Left renal cortex interstitium (tissue), 4 donors: Measurements from ENCODE around the gene PGLYRP4. TPM values are rescaled to one million over a fixed set of nuclear protein-coding genes. Genes with fewer than 3 reads are reported as not detected.

Experiments
- DNase-seq, 4 donors: peaks; one replicate each; pipeline ENCODE4 v3.0.0-alpha.2; 2013; ENCODE audit warnings: low read depth in 4 of 4, low spot score in 2 of 4, missing footprints in 1 of 4
- polyA plus RNA-seq, 4 donors: library from polyadenylated mRNA; unstranded; fragments of 120-200 nt; gene quantifications; one replicate each; pipeline ENCODE4 v1.2.1, GENCODE V29; 2013; ENCODE audit not compliant: insufficient read length in 4 of 4

PGLYRP4 gene
- polyA plus RNA-seq, 4 donors, result not detected

DNA sequence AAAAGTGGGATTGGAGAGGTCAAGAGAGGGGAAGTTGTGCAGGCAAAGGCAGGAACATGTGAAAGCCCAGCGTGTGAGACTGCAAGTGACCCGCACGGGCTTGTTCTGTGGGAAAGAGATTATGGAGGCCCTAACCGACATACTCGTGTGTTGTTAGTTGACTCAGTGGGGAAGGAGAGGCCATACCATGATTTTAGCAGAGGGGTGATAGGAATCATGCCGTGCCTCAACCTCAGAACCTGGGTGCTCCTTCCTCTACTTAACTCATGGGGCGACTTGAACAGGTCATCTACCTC, 55.2 kb downstream of the PGLYRP4 start:
- no peak for DNase-seq

DNA sequence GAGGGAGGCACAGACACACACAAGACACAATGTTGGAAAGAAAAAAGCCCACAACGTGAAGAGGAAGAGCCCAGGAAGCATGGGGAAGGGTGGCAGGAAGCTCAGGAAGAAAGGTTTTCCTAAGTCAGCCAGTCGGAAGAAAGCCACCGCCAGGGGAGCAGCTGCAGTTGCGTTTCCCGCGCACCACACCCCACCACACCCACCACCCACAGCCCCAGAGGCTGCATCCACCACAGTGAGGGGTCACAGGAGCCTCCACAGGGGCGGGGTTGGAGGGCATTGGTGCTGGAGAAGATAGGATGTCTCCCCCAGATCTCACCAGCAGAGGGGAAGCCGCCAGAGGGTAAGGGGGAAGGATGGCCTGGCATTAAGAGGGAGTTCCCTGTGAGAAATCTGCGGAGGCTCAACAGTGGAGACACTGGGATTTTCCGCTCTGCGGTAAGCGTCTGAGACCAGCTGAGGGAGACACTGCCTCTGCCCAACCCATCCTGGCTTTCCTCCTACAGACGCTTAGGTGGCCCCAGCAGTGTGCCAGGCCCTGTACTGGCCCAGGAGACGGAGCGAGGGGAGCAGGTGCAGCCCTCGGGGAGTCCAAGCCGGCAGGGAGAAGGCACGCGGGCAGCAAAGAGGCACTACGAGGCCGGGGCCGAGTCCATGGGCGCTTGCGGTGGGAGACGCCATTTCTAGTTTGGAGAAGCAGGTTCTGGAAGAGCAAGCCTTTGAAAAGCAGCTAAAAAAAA, 55.7 kb downstream of the PGLYRP4 start:
- no peak for DNase-seq

DNA sequence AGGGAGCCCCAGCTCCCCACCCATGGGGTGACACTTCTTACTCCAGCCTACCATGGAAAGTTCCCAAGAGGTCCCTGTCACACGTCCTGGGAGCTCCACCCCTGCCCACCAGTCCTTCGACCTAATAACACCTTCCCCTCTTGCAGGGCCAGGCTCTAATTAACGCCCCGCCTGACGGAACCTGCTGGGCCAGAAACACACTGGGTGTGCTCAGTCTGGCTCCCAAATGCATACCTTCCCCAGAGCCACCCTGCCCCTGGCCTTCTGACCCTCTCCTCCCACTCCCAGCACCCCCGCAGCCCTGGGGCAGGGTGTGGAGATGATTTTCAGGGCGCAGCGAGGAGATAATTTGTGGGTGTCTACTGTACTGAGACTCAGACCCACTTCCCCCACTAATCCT, 56.5 kb downstream of the PGLYRP4 start:
- no peak for DNase-seq

DNA sequence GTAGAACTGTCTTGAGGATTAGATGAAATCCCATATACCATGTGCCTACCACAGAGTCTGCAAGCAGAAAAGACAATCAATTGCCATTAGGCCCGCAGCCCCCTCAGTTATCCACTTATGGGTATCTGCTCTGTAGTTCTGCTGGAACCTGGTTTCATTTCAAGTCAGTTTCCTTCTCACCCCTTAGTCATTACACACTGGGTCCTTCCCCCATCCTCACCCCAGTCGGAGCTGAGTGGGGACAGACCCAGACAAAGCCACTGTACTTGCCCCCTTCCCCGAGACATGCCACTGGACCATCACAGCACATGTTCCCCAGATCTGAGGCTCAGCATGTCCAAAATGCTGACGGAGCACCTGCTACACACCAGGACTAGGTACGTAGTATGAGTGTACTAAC, 57.1 kb downstream of the PGLYRP4 start:
- no peak for DNase-seq

DNA sequence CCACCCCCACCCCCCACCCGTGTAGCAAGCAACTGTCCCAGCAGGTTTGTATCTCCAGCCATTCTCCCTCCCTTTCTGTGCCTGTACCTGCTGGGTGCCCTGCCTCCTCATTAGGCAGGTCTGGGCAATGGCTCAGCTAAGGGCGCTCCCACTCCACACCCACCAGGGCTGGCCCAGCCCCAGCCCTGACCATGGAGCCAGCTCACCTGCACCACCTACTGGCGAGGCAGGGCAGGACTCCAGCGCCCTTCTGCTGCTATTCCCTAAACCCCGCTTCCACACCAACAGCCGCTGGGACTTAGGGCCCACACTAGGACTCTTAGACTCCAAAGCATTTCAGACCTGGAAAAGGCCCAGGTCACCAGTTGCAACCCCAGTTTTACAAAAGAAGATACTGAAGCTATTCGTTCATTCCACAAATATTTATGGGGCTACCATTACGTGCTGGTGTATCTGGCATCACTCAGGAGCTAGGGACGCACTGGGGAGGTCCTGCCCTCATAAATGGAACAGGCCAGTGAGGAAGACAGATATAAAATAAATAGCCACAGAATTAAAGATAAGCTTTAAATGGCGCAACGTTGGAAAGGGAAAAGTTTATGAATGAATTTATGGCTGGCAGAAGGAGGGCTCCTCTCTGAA, 59.9 kb downstream of the PGLYRP4 start:
- DNase-seq, result no peak

Other genes starting within 250 kb of the PGLYRP4 start
- not detected for gene SPRR2F, start 235.3 kb downstream of the PGLYRP4 start, polyA plus RNA-seq
- gene SPRR2G, start 198.0 kb downstream of the PGLYRP4 start, polyA plus RNA-seq, result not detected
- not detected for gene LELP1, start 145.4 kb downstream of the PGLYRP4 start, polyA plus RNA-seq
- not detected for gene PRR9, start 131.3 kb downstream of the PGLYRP4 start, polyA plus RNA-seq
- not detected for gene LORICRIN, start 89.2 kb downstream of the PGLYRP4 start, polyA plus RNA-seq
- not detected for gene PGLYRP3, start 35.9 kb downstream of the PGLYRP4 start, polyA plus RNA-seq
- 10 to 100 TPM in 3 of 4 donors, 1 to 10 TPM in 1; 7.7 to 25.8 (median 17.0) TPM for gene S100A9, start 9.0 kb upstream of the PGLYRP4 start, polyA plus RNA-seq
- gene S100A12, start 26.8 kb upstream of the PGLYRP4 start, polyA plus RNA-seq, result 1 to 10 TPM in 3 of 4 donors, under 1 TPM in 1; 0.35 to 3.9 (median 2.1) TPM
- gene S100A8, start 42.2 kb upstream of the PGLYRP4 start, polyA plus RNA-seq, result 10 to 100 TPM in 3 of 4 donors, 1 to 10 TPM in 1; 4.4 to 15.1 (median 12.9) TPM
- not detected for gene S100A7A, start 67.7 kb upstream of the PGLYRP4 start, polyA plus RNA-seq
- under 1 TPM in 3 of 4 donors, not detected in 1; 0.32 to 0.87 (median 0.55) TPM for gene S100A7, start 111.8 kb upstream of the PGLYRP4 start, polyA plus RNA-seq
- 100 to 1,000 TPM; 184 to 308 (median 260) TPM for gene S100A6, start 187.2 kb upstream of the PGLYRP4 start, polyA plus RNA-seq
- 1 to 10 TPM in 2 of 4 donors, under 1 TPM in 2; 0.76 to 1.3 (median 1.1) TPM for gene S100A5, start 192.1 kb upstream of the PGLYRP4 start, polyA plus RNA-seq
- gene S100A4, start 197.0 kb upstream of the PGLYRP4 start, polyA plus RNA-seq, result 10 to 100 TPM; 32.3 to 55.5 (median 47.8) TPM
- under 1 TPM in 3 of 4 donors, not detected in 1; 0.46 to 0.52 (median 0.47) TPM for gene S100A3, start 200.4 kb upstream of the PGLYRP4 start, polyA plus RNA-seq
- 1 to 10 TPM; 6.0 to 9.8 (median 8.9) TPM for gene S100A2, start 217.0 kb upstream of the PGLYRP4 start, polyA plus RNA-seq